Activated naive CD4-positive, alpha-beta T cell treated with anti-CD3 and anti-CD28 coated beads, Interleukin-2, amount 50 U/mL, for 72 hours (primary cell): ENCODE data around the gene TMEM236. TPM values are rescaled to one million over a fixed set of nuclear protein-coding genes. Genes with fewer than 3 reads are reported as not detected.

Experiments
- ATAC-seq, 2 donors: fragments of 150-1000 bp; cut with Tn5 transposase; 2 replicates each; pipeline ENCODE4 v1.10.0; 2021; ENCODE audit warnings: mild to moderate bottlenecking in 2 of 2, moderate library complexity in 2 of 2
- DNase-seq, 2 donors: peaks; one replicate each; pipeline ENCODE4 v3.0.0; 2021 to 2022; ENCODE audit warnings: low spot score in 2 of 2
- H3K27ac Mint-ChIP-seq, 2 donors: one replicate each; pipeline ENCODE4 v1.8.0; 2022; ENCODE audit warnings: mild to moderate bottlenecking in 2 of 2, mixed read lengths in 2 of 2
- H3K36me3 Mint-ChIP-seq, 2 donors: one replicate each; pipeline ENCODE4 v1.8.0; 2022; ENCODE audit warnings: mixed read lengths in 2 of 2
- H3K9me3 Mint-ChIP-seq, 2 donors: one replicate each; pipeline ENCODE4 v1.8.0; 2022; ENCODE audit warnings: mixed read lengths in 2 of 2
- total RNA-seq, 2 donors: library from RNA; stranded (reverse); gene quantifications; one replicate each; pipeline ENCODE4 v1.2.3, GENCODE V29; 2022

TMEM236 gene
- total RNA-seq, 2 donors from 2014 or later, result 0.05 to 0.18 TPM

GRCh38 chr10:17795083-17795482 lies 43.1 kb downstream of the TMEM236 start:
- Mint-ChIP-seq H3K27ac (no peak overlapping the region), H3K36me3 (no peaks in the 10 kb centered on the region), H3K9me3 (no peaks in the 10 kb centered on the region)
- ATAC-seq (no peak), DNase-seq (no peak)

- Mint-ChIP-seq H3K9me3 (no peaks in the 10 kb centered on the region), H3K27ac (no peak overlapping the region), H3K36me3 (no peaks in the 10 kb centered on the region)
- DNase-seq (no peak), ATAC-seq (no peak)
Measured at GRCh38 chr10:17795813-17796594, 44.0 kb downstream of the TMEM236 start.

- no peak for DNase-seq
- Mint-ChIP-seq H3K27ac (no peak overlapping the region), H3K36me3 (no peaks in the 10 kb centered on the region), H3K9me3 (no peaks in the 10 kb centered on the region)
- no peak for ATAC-seq
Measured at GRCh38 chr10:17801507-17801906, 49.5 kb downstream of the TMEM236 start.

- H3K9me3 Mint-ChIP-seq, result no peaks in the 10 kb centered on the region
- DNase-seq, result no peak
- no peak overlapping the region for H3K27ac Mint-ChIP-seq
- H3K36me3 Mint-ChIP-seq, result no peaks in the 10 kb centered on the region
- ATAC-seq, result no peak
Measured at GRCh38 chr10:17802350-17802749, 50.3 kb downstream of the TMEM236 start.

GRCh38 chr10:17802976-17803375 lies 51.0 kb downstream of the TMEM236 start:
- H3K36me3 Mint-ChIP-seq, result no peaks in the 10 kb centered on the region

GRCh38 chr10:17805330-17805729 lies 53.3 kb downstream of the TMEM236 start:
- ATAC-seq, result no peak
- DNase-seq, result no peak
- Mint-ChIP-seq H3K36me3 (no peaks in the 10 kb centered on the region), H3K27ac (no peak overlapping the region), H3K9me3 (no peaks in the 10 kb centered on the region)

More at GRCh38 chr10:17802976-17803375, 51.0 kb downstream of the TMEM236 start:
- H3K27ac Mint-ChIP-seq, result no peak overlapping the region
- H3K9me3 Mint-ChIP-seq, result no peaks in the 10 kb centered on the region
- DNase-seq (no peak), ATAC-seq (peak in 1 of 2 donors; percentile 73)

- DNase-seq, result peak in 1 of 2 donors; percentile 33
Measured at GRCh38 chr10:17805921-17806577, 54.0 kb downstream of the TMEM236 start.

GRCh38 chr10:17808971-17809841 lies 57.2 kb downstream of the TMEM236 start, which contains the start of gene MRC1:
Gene MRC1, plus strand, starts transcription at chr10:17809348. Its CDS starts 118 bp downstream, at chr10:17809466.
- Mint-ChIP-seq H3K27ac (peak within 1 kb of the TSS in 1 of 2 donors; percentile 12), H3K36me3 (no peaks in the 10 kb centered on the region), H3K9me3 (no peaks in the 10 kb centered on the region)
- ATAC-seq (no peak), DNase-seq (no peak)

More at GRCh38 chr10:17805921-17806577, 54.0 kb downstream of the TMEM236 start:
- Mint-ChIP-seq H3K9me3 (no peaks in the 10 kb centered on the region), H3K36me3 (no peaks in the 10 kb centered on the region), H3K27ac (no peak overlapping the region)
- ATAC-seq, result peak; percentile 40 to 90

- DNase-seq, result no peak
- no peak overlapping the region for H3K27ac Mint-ChIP-seq
- no peak for ATAC-seq
- no peaks in the 10 kb centered on the region for H3K9me3 Mint-ChIP-seq
- H3K36me3 Mint-ChIP-seq, result no peaks in the 10 kb centered on the region
Measured at GRCh38 chr10:17811146-17811865, 59.3 kb downstream of the TMEM236 start.

GRCh38 chr10:17814973-17815372 lies 63.0 kb downstream of the TMEM236 start:
- ATAC-seq, result no peak
- no peak for DNase-seq
- H3K9me3 Mint-ChIP-seq, result no peaks in the 10 kb centered on the region
- no peak overlapping the region for H3K27ac Mint-ChIP-seq
- no peaks in the 10 kb centered on the region for H3K36me3 Mint-ChIP-seq

GRCh38 chr10:17816199-17816598 lies 64.2 kb downstream of the TMEM236 start:
- Mint-ChIP-seq H3K9me3 (no peaks in the 10 kb centered on the region), H3K27ac (no peak overlapping the region), H3K36me3 (no peaks in the 10 kb centered on the region)
- DNase-seq, result no peak
- no peak for ATAC-seq

- no peaks in the 10 kb centered on the region for H3K9me3 Mint-ChIP-seq
- DNase-seq (no peak), ATAC-seq (no peak)
- H3K36me3 Mint-ChIP-seq, result no peaks in the 10 kb centered on the region
- no peak overlapping the region for H3K27ac Mint-ChIP-seq
Measured at GRCh38 chr10:17817316-17817715, 65.3 kb downstream of the TMEM236 start.

- DNase-seq (no peak), ATAC-seq (no peak)
- no peaks in the 10 kb centered on the region for H3K9me3 Mint-ChIP-seq
- H3K36me3 Mint-ChIP-seq, result no peaks in the 10 kb centered on the region
- no peak overlapping the region for H3K27ac Mint-ChIP-seq
Measured at GRCh38 chr10:17817790-17818189, 65.8 kb downstream of the TMEM236 start.

- H3K36me3 Mint-ChIP-seq, result no peaks in the 10 kb centered on the region
- H3K9me3 Mint-ChIP-seq, result no peaks in the 10 kb centered on the region
- H3K27ac Mint-ChIP-seq, result no peak overlapping the region
- no peak for DNase-seq
- no peak for ATAC-seq
Measured at GRCh38 chr10:17819836-17820235, 67.8 kb downstream of the TMEM236 start.

- ATAC-seq (no peak), DNase-seq (no peak)
- H3K36me3 Mint-ChIP-seq, result no peaks in the 10 kb centered on the region
Measured at GRCh38 chr10:17820943-17821342, 68.9 kb downstream of the TMEM236 start.

GRCh38 chr10:17821893-17822292 lies 69.9 kb downstream of the TMEM236 start:
- Mint-ChIP-seq H3K27ac (no peak overlapping the region), H3K9me3 (no peaks in the 10 kb centered on the region), H3K36me3 (no peaks in the 10 kb centered on the region)
- ATAC-seq, result no peak
- DNase-seq, result no peak

More at GRCh38 chr10:17820943-17821342, 68.9 kb downstream of the TMEM236 start:
- Mint-ChIP-seq H3K9me3 (no peaks in the 10 kb centered on the region), H3K27ac (no peak overlapping the region)
